Fibroblast of skin of right quadriceps (primary cell): ENCODE results near the gene F5.
"Not testable (repeated sequence)": the region's sequence is repeated elsewhere in the genome, so short reads cannot be mapped to it uniquely, and the experiment has no call there.

Source experiments
- DNase-seq: peaks from one replicate; pipeline ENCODE4 v3.0.0-alpha.2; 2013

The F5 gene

DNA sequence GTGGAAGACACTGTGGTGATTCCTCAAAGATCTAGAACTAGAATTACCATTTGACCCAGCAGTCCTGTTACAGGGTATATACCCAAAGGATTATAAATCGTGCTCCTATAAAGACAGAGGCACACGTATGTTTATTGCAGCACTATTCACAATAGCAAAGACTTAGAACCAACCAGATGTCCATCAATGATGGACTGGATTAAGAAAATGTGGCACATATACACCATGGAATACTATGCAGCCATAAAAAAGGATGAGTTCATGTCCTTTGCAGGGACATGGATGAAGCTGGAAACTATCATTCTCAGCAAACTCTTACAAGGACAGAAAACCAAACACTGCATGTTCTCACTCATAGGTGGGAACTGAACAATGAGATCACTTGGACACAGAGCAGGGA, 82.7 kb downstream of the F5 start:
- DNase-seq = not testable (repeated sequence)

GRCh38 chr1:169499807-169500206, 86.5 kb downstream of the F5 start:
- DNase-seq = no peak

GRCh38 chr1:169497317-169497716, 89.0 kb downstream of the F5 start:
- DNase-seq = no peak

GRCh38 chr1:169495916-169496315, 90.4 kb downstream of the F5 start:
- DNase-seq = no peak

GRCh38 chr1:169495046-169495775, 91.1 kb downstream of the F5 start:
- DNase-seq = no peak

DNA sequence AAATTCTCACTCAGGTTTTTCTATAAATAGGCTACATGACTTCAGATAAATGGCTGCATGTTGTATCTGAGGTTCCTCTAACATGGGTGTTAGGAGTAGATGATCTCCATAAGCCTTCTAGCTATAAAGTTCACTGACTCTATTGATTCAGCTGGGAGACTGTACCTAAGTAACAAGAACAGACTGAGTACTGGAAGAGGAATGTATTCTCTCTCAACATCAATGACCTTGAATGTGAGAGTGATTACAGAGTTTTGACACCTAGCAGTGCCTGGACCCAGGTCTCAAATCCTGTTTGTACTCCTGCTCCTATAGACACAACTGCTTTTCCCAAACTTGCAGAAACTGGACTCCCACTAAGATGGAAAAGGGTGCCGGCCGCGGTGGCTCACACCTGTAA, 91.9 kb downstream of the F5 start:
- DNase-seq = no peak

GRCh38 chr1:169493251-169493650, 93.0 kb downstream of the F5 start:
- DNase-seq = no peak

- no peak for DNase-seq
Measured at GRCh38 chr1:169491845-169492281, 94.4 kb downstream of the F5 start.

GRCh38 chr1:169488157-169488556, 98.1 kb downstream of the F5 start:
- DNase-seq = no peak

- no peak for DNase-seq
Measured at GRCh38 chr1:169487561-169487960, 98.7 kb downstream of the F5 start.

DNA sequence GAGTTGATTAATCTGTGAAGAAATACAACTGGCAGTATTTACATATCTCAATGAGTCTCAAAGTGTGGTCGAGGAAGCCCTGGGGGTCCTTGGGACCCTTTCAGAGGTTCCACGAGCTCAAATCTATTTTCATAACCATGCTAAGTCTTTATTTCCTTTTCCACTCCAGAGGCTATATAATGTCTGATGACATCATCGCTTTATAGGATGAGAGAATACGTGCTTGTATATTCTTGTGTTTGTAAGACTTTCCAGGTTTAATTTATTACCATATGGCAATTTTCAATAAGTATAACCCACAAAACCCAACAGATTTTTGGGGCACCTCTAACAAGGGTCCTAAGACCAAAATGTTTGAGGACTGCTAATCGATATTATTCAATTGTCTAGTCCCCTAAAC, 99.1 kb downstream of the F5 start:
- DNase-seq = no peak

DNA sequence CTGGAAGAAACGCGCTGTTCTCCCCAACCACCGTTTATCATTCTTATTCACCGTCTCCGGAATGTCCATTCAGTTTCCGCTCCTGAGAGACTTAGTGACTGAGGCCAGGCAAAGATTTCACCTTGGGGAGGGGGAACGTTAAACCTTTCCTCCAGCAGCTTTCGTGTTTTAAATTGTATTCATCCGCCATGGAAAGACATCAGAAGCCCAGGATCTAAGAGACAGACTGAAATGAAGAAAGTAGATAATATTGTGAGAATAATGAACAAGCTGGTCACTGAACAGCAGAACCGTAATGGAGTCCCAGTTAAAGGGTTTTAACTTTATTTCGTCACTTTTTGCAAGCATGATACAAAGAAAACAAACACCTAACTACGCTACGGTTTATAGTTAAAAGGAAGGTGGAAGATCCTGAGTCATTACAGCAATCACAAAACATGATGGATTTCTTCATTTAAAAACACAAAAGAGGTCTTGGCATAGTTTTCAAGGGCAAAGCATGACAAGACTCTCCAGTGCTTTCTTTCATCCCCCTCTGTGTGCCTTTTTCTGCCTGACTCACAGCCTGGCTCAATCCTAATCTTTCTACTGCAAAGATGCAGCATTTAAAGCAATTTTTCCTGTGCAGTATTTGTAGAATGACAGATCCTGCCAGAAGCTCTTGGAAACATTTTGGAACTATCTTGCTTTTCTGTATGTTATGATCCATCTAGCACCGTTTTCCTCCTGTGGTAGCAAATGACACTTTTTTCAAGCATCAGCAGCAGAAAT, 99.8 kb downstream of the F5 start:
- DNase-seq = peak; percentile 36

DNA sequence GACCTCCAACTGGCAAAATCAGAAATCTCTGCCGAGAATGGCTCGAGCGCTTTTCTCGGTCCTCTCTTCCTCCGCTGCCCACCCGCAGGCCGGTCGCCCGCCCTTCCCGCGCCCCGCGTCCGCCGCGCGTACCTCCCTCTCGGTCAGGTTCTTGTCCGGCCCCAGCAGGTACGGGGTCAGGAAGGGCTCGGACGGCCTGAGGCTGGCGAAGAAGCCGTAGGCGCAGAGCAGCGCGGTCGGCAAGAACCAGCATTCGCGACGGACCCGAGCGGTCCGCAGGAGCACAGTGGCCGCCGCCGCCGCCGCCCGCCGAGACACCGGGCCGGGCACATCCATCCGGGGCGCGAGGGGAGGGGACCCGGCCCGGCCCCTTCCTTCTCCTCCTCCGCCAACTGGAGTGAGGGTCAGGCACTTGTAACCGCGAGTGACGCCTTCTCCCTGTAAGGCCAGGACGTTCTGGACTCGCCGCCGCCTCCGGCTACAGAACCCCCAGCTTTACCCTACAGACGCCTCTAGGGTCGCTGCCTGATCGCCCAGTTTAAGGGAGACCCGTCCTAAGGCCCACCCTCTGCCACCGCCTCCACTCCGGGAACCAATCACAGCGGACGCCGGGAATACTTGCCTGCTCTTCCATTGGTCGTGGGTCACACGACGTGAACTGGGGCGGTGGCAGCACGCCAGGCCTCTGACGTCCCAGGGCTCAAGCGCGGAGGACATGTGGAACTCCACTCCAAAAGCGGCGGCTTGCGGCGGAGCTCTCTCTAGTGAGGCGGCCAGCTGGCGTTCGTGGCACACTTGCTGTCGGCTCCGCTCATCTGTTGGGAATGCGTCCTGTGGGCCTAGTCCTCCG, 100.6 kb downstream of the F5 start, which contains the start of gene SLC19A2:
TSS of gene SLC19A2 (minus strand) at position 514 of the 850 bp plus-strand sequence. CDS start at position 336, 178 bp downstream.
- DNase-seq = peak; percentile 99

GRCh38 chr1:169484683-169485430, 101.4 kb downstream of the F5 start:
- DNase-seq = peak; percentile 46

GRCh38 chr1:169484101-169484500, 102.2 kb downstream of the F5 start:
- no peak for DNase-seq

DNA sequence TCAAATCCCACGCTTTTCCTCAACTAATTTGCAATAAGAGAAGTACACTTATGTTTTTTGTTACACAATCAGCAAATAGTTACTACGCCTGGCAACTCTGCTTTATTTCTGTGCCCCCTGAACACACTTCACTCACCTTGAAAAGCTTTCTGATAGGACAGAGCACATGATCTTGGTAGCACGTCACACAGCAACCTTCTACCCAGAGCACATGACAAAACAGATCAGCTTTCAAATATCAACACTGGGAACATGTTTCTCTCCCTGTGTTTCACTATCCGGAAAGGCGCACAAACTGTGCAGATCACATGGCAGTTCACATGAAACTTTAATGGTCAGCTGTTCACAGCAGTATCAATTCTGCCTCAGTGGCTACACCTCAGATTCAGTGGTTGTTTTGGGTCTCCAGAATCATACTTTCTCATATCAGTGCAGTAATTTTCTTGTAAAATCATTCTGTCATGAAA, 102.7 kb downstream of the F5 start:
- DNase-seq = no peak

DNA sequence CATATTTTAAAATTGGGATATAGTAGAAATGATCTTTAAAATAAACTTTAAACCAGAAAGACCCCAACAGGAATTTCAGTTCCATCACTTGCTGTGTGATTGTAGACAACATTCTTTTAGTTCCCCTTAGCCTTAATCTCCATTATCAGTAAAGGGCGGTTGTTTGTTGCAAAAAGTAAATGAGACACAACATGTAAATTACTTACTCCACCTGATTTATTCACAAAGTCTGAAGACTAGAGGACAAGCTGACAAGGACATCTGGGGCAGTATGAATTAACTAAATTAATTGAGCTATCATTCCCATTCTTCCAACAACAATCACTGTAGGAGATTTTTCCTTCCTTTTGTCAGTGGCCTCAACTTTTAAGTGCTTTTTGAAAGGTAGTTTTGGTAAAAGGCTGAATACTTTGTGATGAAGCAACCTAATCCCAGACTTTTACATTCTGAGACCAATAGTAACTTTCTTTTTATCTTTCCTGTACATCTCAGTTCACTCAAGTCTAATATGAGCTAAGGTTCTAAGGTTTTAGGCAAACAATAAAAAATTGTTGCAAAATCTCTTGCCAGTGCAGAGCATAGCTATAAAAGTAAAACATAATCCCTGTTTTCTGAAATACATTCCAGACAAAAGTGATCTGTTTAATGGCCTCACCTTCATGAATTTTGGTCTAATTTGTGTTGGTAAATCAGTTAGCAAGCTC, 106.8 kb downstream of the F5 start:
- no peak for DNase-seq

GRCh38 chr1:169478094-169478672, 108.1 kb downstream of the F5 start:
- no peak for DNase-seq

DNA sequence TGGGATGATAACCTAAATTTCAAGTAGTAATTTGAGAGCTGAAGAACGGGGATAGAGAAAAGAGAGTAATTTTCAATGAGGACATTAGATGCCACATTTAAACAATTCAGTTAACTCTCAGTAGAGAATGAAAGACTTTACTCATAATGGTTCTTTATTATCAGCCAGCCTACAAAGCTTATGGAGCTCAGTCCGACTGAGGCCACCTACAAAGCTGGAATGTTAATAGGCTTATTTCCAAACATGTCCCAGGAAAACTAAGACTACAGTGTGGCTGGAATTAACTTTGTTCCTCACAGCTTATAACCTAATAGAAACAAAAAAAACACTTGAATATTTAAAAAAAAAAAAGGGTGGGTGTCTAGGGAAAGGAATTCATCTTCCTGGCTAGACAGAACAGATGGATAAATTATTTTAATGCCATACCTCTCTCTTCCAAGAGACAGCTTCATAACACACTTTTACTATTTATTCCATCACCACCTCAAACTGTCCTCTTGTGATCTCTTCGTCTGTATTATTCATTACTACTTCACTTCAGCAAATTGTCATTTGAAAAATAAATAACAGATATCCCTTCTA, 110.4 kb downstream of the F5 start:
- no peak for DNase-seq

GRCh38 chr1:169474302-169474995, 111.8 kb downstream of the F5 start:
- DNase-seq = no peak
